A673 (cell line): ENCODE data around the gene CHRDL1. TPM values are rescaled to one million over a fixed set of nuclear protein-coding genes. Genes with fewer than 3 reads are reported as not detected.

Experiments used
- BruUV-seq: library from RNA; stranded (reverse); fragments of 400-500 nt; replicated peaks from 2 replicates; lab custom pipeline; 2021; lab: Mats Ljungman, UMichigan
- CTCF ChIA-PET: fragments of 300-600 bp; sonication (Branson Sonifier 250); formaldehyde crosslinking; loops from one replicate; lab custom pipeline; 2022; ENCODE audit warnings: antibody characterized with exemption; lab: Charles Lee
- POLR2A ChIA-PET: fragments of 300-600 bp; sonication (Branson Sonifier 250); formaldehyde crosslinking; loops from one replicate; lab custom pipeline; 2022; ENCODE audit warnings: antibody characterized with exemption; ENCODE audit not compliant: low non-redundant PET; lab: Charles Lee
- DNase-seq: peaks from one replicate; pipeline ENCODE4 v3.0.0-alpha.2; 2015; ENCODE audit warnings: low spot score
- H3K27ac ChIP-seq: fragments of 200-600 bp; sonication (generic); 2 replicates; pipeline ENCODE4 v1.5.1; 2016; ENCODE audit warnings: mixed run types, low read depth, mild to moderate bottlenecking, mixed read lengths, antibody characterized with exemption, low read length; ENCODE audit not compliant: poor library complexity, severe bottlenecking
- H3K27me3 ChIP-seq: fragments of 200-600 bp; sonication (generic); replicated peaks from 2 replicates; pipeline ENCODE4 v1.6.1; 2017; ENCODE audit warnings: mixed run types, low read depth, mild to moderate bottlenecking, mixed read lengths, antibody characterized with exemption, low read length; ENCODE audit not compliant: insufficient read depth, poor library complexity
- H3K36me3 ChIP-seq: fragments of 200-600 bp; sonication (generic); 2 replicates; pipeline ENCODE4 v1.6.1; 2016; ENCODE audit warnings: mixed run types, mild to moderate bottlenecking, mixed read lengths, antibody characterized with exemption, low read length; ENCODE audit not compliant: insufficient read depth, poor library complexity, severe bottlenecking
- H3K4me1 ChIP-seq: fragments of 200-600 bp; sonication (generic); 2 replicates; pipeline ENCODE4 v1.6.1; 2017; ENCODE audit warnings: mixed run types, mild to moderate bottlenecking, mixed read lengths, antibody characterized with exemption, low read length; ENCODE audit not compliant: insufficient read depth, poor library complexity, severe bottlenecking
- H3K4me3 ChIP-seq: fragments of 200-600 bp; sonication (generic); 2 replicates; pipeline ENCODE4 v1.5.1; 2016; ENCODE audit warnings: low read depth, mixed run types, mild to moderate bottlenecking, mixed read lengths, low read length; ENCODE audit not compliant: poor library complexity, severe bottlenecking
- H3K9me3 ChIP-seq: fragments of 200-600 bp; sonication (generic); 2 replicates; pipeline ENCODE4 v1.6.1; 2016; ENCODE audit warnings: mixed run types, low read depth, mild to moderate bottlenecking, mixed read lengths, antibody characterized with exemption, low read length; ENCODE audit not compliant: poor library complexity, severe bottlenecking
- EZH2 ChIP-seq: fragments of 200-600 bp; sonication (generic); IDR thresholded peaks from 2 replicates; pipeline ENCODE4 v1.6.1; 2017; ENCODE audit warnings: borderline replicate concordance, low read depth, mild to moderate bottlenecking, mixed read lengths, antibody characterized with exemption, low read length; ENCODE audit not compliant: poor library complexity, severe bottlenecking
- intact Hi-C: fragments of 100-400 bp; cut with micrococcal nuclease; formaldehyde crosslinking; loops from one replicate; pipeline ENCODE4 v1.10.0; 2022; ENCODE audit not compliant: unreplicated experiment
- total RNA-seq: library from RNA; stranded (reverse); gene quantifications from 2 replicates; pipeline ENCODE4 v1.2.3, GENCODE V29; 2021
- TF ChIP-seq, protein P1 (sequence below): fragments of 300-800, 200-600 bp; sonication (generic); conservative IDR thresholded peaks from 2 replicates; pipeline ENCODE4 v1.5.1; 2017; ENCODE audit warnings: low read depth, mild to moderate bottlenecking, antibody characterized with exemption, low read length, moderate library complexity, mixed read lengths

The CHRDL1 gene
- total RNA-seq, 1 experiment from 2014 or later = 0.41 TPM

DNA sequence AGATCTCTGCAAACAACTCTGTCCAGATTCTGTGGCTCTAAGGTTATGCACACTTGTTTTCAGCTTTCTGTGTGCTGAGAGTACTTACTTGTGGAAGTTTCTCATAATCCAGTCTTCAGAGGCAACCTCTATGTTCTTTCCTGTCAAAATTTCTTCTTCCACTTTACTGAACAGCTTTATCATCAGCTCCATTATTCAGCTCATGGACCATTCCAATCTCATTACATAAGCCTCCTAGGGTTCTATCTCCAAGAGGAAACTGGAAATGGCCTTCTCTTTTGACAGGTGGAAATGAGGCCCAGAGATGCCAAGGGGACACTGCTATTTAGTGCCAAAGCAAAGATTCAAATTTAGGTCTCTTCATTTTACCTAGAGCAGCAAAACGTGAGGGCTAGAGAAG lies 61.3 kb downstream of the CHRDL1 start:
- intact Hi-C loops = no loop called here
- no peaks in the 10 kb centered on the region for H3K4me1 ChIP-seq
- TF ChIP-seq, protein P1, sequence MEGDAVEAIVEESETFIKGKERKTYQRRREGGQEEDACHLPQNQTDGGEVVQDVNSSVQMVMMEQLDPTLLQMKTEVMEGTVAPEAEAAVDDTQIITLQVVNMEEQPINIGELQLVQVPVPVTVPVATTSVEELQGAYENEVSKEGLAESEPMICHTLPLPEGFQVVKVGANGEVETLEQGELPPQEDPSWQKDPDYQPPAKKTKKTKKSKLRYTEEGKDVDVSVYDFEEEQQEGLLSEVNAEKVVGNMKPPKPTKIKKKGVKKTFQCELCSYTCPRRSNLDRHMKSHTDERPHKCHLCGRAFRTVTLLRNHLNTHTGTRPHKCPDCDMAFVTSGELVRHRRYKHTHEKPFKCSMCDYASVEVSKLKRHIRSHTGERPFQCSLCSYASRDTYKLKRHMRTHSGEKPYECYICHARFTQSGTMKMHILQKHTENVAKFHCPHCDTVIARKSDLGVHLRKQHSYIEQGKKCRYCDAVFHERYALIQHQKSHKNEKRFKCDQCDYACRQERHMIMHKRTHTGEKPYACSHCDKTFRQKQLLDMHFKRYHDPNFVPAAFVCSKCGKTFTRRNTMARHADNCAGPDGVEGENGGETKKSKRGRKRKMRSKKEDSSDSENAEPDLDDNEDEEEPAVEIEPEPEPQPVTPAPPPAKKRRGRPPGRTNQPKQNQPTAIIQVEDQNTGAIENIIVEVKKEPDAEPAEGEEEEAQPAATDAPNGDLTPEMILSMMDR = no peak
- no peak for TF ChIP-seq EZH2
- H3K27me3 ChIP-seq = no peaks in the 10 kb centered on the region
- H3K36me3 ChIP-seq = no peaks in the 10 kb centered on the region
- DNase-seq = no peak
- no TSS peak for BruUV-seq
- ChIA-PET CTCF (no interaction called here), POLR2A (no interaction called here)
- H3K4me3 ChIP-seq = no peak overlapping the region
- no peaks in the 10 kb centered on the region for H3K9me3 ChIP-seq
- H3K27ac ChIP-seq = no peak overlapping the region

DNA sequence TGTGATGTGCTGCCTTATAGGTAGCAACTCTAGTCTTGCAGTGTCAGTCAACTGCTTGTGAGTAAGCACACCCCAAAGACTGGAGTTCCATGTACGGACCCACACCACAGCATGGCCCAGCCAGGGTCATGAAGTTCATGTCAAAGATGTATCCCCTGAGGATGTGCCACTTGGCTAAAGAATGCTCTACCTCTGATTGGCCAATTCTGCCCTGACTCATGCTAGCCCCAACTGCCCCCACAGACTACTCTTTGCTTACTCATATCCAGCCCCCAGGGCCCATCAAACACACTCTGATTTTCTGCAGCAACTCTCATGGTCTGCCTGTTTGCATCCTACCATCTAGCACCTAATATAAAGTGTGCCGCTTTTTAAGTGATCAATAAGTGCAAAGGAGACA lies 62.5 kb downstream of the CHRDL1 start:
- Histone ChIP-seq H3K27me3 (no peaks in the 10 kb centered on the region), H3K4me3 (no peak overlapping the region), H3K4me1 (no peaks in the 10 kb centered on the region), H3K27ac (no peak overlapping the region), H3K9me3 (no peaks in the 10 kb centered on the region), H3K36me3 (no peaks in the 10 kb centered on the region)
- intact Hi-C loops = no loop called here
- no peak for DNase-seq
- TF ChIP-seq, protein P1 = no peak
- TF ChIP-seq EZH2 = no peak
- CTCF ChIA-PET = no interaction called here
- no TSS peak for BruUV-seq
- POLR2A ChIA-PET = no interaction called here

- H3K36me3 ChIP-seq = no peaks in the 10 kb centered on the region
- no peaks in the 10 kb centered on the region for H3K9me3 ChIP-seq
- TF ChIP-seq, protein P1 = no peak
- no peak for TF ChIP-seq EZH2
- POLR2A ChIA-PET = no interaction called here
- no peaks in the 10 kb centered on the region for H3K4me1 ChIP-seq
- no peak for DNase-seq
- H3K27ac ChIP-seq = no peak overlapping the region
- CTCF ChIA-PET = no interaction called here
- BruUV-seq = no TSS peak
- intact Hi-C loops = no loop called here
- H3K4me3 ChIP-seq = no peak overlapping the region
- no peaks in the 10 kb centered on the region for H3K27me3 ChIP-seq
These were observed 63.4 kb downstream of the CHRDL1 start for GRCh38 chrX:110732266-110732665.
